ENCODE measurements around the gene TRMO. TPM values are rescaled to one million over a fixed set of nuclear protein-coding genes. Genes with fewer than 3 reads are reported as not detected.

The TRMO gene
- total RNA-seq, 1 donor from 2014 or later, result 11.5 TPM

- DNase-seq (ENCODE audit: low spot score), result no peak
Observed at GRCh38 chr9:97860451-97861147, 61.7 kb downstream of the TRMO start.

- DNase-seq (ENCODE audit: low spot score), result no peak
Observed at GRCh38 chr9:97859346-97859745, 63.0 kb downstream of the TRMO start.

- no peak for DNase-seq (ENCODE audit: low spot score)
Observed at GRCh38 chr9:97858826-97859225, 63.5 kb downstream of the TRMO start.

GRCh38 chr9:97858393-97858713 is 63.9 kb downstream of the TRMO start:
- DNase-seq (ENCODE audit: low spot score), result no peak

- DNase-seq (ENCODE audit: low spot score), result no peak
Observed at GRCh38 chr9:97857606-97858392, 64.5 kb downstream of the TRMO start.

GRCh38 chr9:97856857-97857605 is 65.3 kb downstream of the TRMO start:
- DNase-seq (ENCODE audit: low spot score), result no peak

GRCh38 chr9:97855899-97856298 is 66.4 kb downstream of the TRMO start:
- no peak for DNase-seq (ENCODE audit: low spot score)

GRCh38 chr9:97855486-97855875 is 66.8 kb downstream of the TRMO start:
- DNase-seq (ENCODE audit: low spot score), result no peak

GRCh38 chr9:97854696-97855485 is 67.4 kb downstream of the TRMO start:
- DNase-seq (ENCODE audit: low spot score), result no peak

Other genes with a start within 250 kb of the TRMO start
- 13.5 TPM for gene XPA, start 225.2 kb downstream of the TRMO start, total RNA-seq
- gene FOXE1, start 69.3 kb downstream of the TRMO start, total RNA-seq, result not detected
- 0.14 TPM for gene HEMGN, start 15.7 kb upstream of the TRMO start, total RNA-seq
- 90.5 TPM for gene ANP32B, start 60.8 kb upstream of the TRMO start, total RNA-seq
- 69.3 TPM for gene NANS, start 134.2 kb upstream of the TRMO start, total RNA-seq
- 44.4 TPM for gene TRIM14, start 196.7 kb upstream of the TRMO start, total RNA-seq

All from mucosa of gallbladder (tissue), 1 donor.